Spleen (tissue), 11 donors: ENCODE measurements around the gene OR52I2. TPM values are rescaled to one million over a fixed set of nuclear protein-coding genes. Genes with fewer than 3 reads are reported as not detected.

ENCODE experiments used
- DNase-seq: peaks from one replicate; pipeline ENCODE4 v3.0.0-alpha.2; 2020
- H3K27ac ChIP-seq, 8 donors: fragments of 200-600 bp; sonication (generic) in 7 of 8; 1 replicate in 4 of 8; 2 replicates in 4 of 8; pipeline versions ENCODE4 v1.5.0 to v1.8.0; 2016 to 2021; ENCODE audit warnings: inconsistent platforms in 4 of 8, mild to moderate bottlenecking in 4 of 8, moderate library complexity in 1 of 8
- H3K27me3 ChIP-seq, 7 donors: fragments of 200-600 bp; sonication (generic) in 6 of 7; replicated peaks in 1 of 7; 1 replicate in 4 of 7; 2 replicates in 3 of 7; pipeline versions ENCODE4 v1.5.0 to v1.8.0; 2016 to 2021; ENCODE audit warnings: inconsistent platforms in 3 of 7, mild to moderate bottlenecking in 1 of 7
- H3K36me3 ChIP-seq, 6 donors: fragments of 200-600 bp; sonication (generic) in 5 of 6; 1 replicate in 4 of 6; 2 replicates in 2 of 6; pipeline versions ENCODE4 v1.5.0 to v1.8.0; 2016 to 2021; ENCODE audit warnings: inconsistent platforms in 2 of 6
- H3K4me1 ChIP-seq, 6 donors: fragments of 200-600 bp; sonication (generic) in 5 of 6; 1 replicate in 3 of 6; 2 replicates in 3 of 6; pipeline versions ENCODE4 v1.5.0 to v1.8.0; 2016 to 2021; ENCODE audit warnings: inconsistent platforms in 3 of 6
- H3K4me3 ChIP-seq, 8 donors: fragments of 200-600 bp; sonication (generic) in 7 of 8; 1 replicate in 4 of 8; 2 replicates in 4 of 8; pipeline versions ENCODE4 v1.5.0 to v1.8.0; 2016 to 2021; ENCODE audit warnings: inconsistent platforms in 4 of 8, mild to moderate bottlenecking in 4 of 8, moderate library complexity in 2 of 8
- H3K9me3 ChIP-seq, 8 donors: fragments of 200-600 bp; sonication (generic) in 7 of 8; 1 replicate in 4 of 8; 2 replicates in 4 of 8; pipeline versions ENCODE4 v1.5.0 to v1.8.0; 2016 to 2021; ENCODE audit warnings: inconsistent platforms in 4 of 8
- CTCF ChIP-seq, 11 experiments: fragments of 200-600 bp in 7 of 11; fragments of 450-650 bp in 4 of 11; sonication (generic) in 4 of 11; IDR thresholded peaks in 8 of 11; conservative IDR thresholded peaks in 3 of 11; 1 replicate in 7 of 11; 2 replicates in 4 of 11; pipeline versions ENCODE4 v1.4.0 to v1.8.0; 2016 to 2021; ENCODE audit warnings: antibody characterized with exemption in 11 of 11, inconsistent platforms in 4 of 11, mild to moderate bottlenecking in 1 of 11
- POLR2A ChIP-seq, 3 donors: fragments of 450-650 bp; IDR thresholded peaks; one replicate each; pipeline ENCODE4 v1.5.1; 2017; ENCODE audit warnings: antibody characterized with exemption in 3 of 3, mild to moderate bottlenecking in 1 of 3
- POLR2AphosphoS5 ChIP-seq, 3 donors: sonication (generic); formaldehyde crosslinking; IDR thresholded peaks; one replicate each; pipeline ENCODE4 v1.5.1; 2017; ENCODE audit warnings: antibody characterized with exemption in 3 of 3
- WGBS, 5 donors: extraction: QIAGEN DNeasy Blood & Tissue Kit in 3 of 5; methylation state at CpG; one replicate each; pipeline versions ENCODE4 v1.1.5 to v1.1.7; 2013 to 2018; 5-methylcytosine and 5-hydroxymethylcytosine counted together
- intact Hi-C: fragments of 100-400 bp; cut with DNase I; formaldehyde crosslinking; loops from one replicate; pipeline ENCODE4 v1.15.0; 2023; ENCODE audit warnings: low total_unique reads
- polyA plus RNA-seq, 3 donors: library from polyadenylated mRNA; stranded (reverse); fragments of 200-250 nt; gene quantifications; one replicate each; pipeline ENCODE4 v1.2.1, GENCODE V29; 2013
- total RNA-seq, 7 donors: library from RNA; depleted of rRNA in 3 of 7; stranded (reverse); fragments of >200 nt in 3 of 7; fragmentation: NEBNext Ultra II Directional in 4 of 7; extraction: Animal tissue kit (Norgen Biotek cat#: 25700) in 4 of 7; gene quantifications; one replicate each; pipeline versions ENCODE4 v1.1.0 to v1.2.1, GENCODE V29; 2016 to 2021
- donor health status: healthy with polysubstance abuse.
- donor health status: DM: no; HTN: no; CAD: no; lungs with moderate emphysema.
- donor health status: DM: no; HTN: no; CAD: no.
- donor health status: Bipolar disorder and iron deficiency.
- donor health status: healthy.
- donor health status: DM: no; HTN: no; CAD: no.
- donor health status: DM: yes; HTN: yes; CAD: no.

OR52I2 gene
- total and polyA plus RNA-seq, 10 donors: not detected

GRCh38 chr11:4636136-4636535 is 54.6 kb downstream of the OR52I2 start:
- intact Hi-C loops: no loop called here
- Histone ChIP-seq H3K4me3 (no peak overlapping the region), H3K36me3 (no peaks in the 10 kb centered on the region), H3K27ac (no peak overlapping the region), H3K27me3 (peaks cover 0 to 14% (median 0%) of the 10 kb centered on the region in 7 donors), H3K9me3 (no peaks in the 10 kb centered on the region), H3K4me1 (peaks cover 0 to 7% (median 1%) of the 10 kb centered on the region in 6 donors)
- DNase-seq: no peak
- 73 to 79% (median 76%) methylated on average over 2 of the region's 2 CpGs for WGBS, 5 donors
- no peak for TF ChIP-seq POLR2AphosphoS5 (IDR thresholded peaks at IDR 0.05)
- TF ChIP-seq CTCF (IDR thresholded peaks at IDR 0.05 in 8 of 11, conservative IDR thresholded peaks at IDR 0.05 in 3 of 11): no peak
- no peak for TF ChIP-seq POLR2A (IDR thresholded peaks at IDR 0.05)

GRCh38 chr11:4636962-4637661 is 55.6 kb downstream of the OR52I2 start, which contains the start of gene OR51D1:
Gene OR51D1 (plus strand): TSS chr11:4637477. CDS start chr11:4639791, 2,314 bp downstream.
- Histone ChIP-seq H3K27me3 (peaks cover 0 to 14% (median 0%) of the 10 kb centered on the region in 7 donors), H3K9me3 (no peaks in the 10 kb centered on the region), H3K4me3 (peak within 1 kb of the TSS in 1 of 8 donors; percentile 46), H3K4me1 (peaks cover 0 to 7% (median 1%) of the 10 kb centered on the region in 6 donors), H3K27ac (no peak within 1 kb of the TSS), H3K36me3 (no peaks in the 10 kb centered on the region)
- intact Hi-C loops: no loop called here
- WGBS, 5 donors: 32 to 41% (median 34%) methylated on average over 20 to 21 of the region's 21 CpGs
- TF ChIP-seq CTCF (IDR thresholded peaks at IDR 0.05 in 8 of 11, conservative IDR thresholded peaks at IDR 0.05 in 3 of 11) (peak; percentile 54 to 93 (median 83)), POLR2AphosphoS5 (IDR thresholded peaks at IDR 0.05) (no peak), POLR2A (IDR thresholded peaks at IDR 0.05) (no peak)
- peak; percentile 89 for DNase-seq

GRCh38 chr11:4637662-4638047 is 56.1 kb downstream of the OR52I2 start:
- 76 to 87% (median 79%) methylated on average over 3 of the region's 3 CpGs for WGBS, 5 donors
- H3K27ac ChIP-seq: no peak overlapping the region
- intact Hi-C loops: no loop called here
- H3K4me3 ChIP-seq: no peak overlapping the region
- H3K9me3 ChIP-seq: no peaks in the 10 kb centered on the region
- no peak for DNase-seq
- no peak for TF ChIP-seq POLR2AphosphoS5 (IDR thresholded peaks at IDR 0.05)
- no peak for TF ChIP-seq CTCF (IDR thresholded peaks at IDR 0.05 in 8 of 11, conservative IDR thresholded peaks at IDR 0.05 in 3 of 11)
- no peak for TF ChIP-seq POLR2A (IDR thresholded peaks at IDR 0.05)
- no peaks in the 10 kb centered on the region for H3K36me3 ChIP-seq
- peaks cover 0 to 19% (median 0%) of the 10 kb centered on the region in 7 donors for H3K27me3 ChIP-seq
- H3K4me1 ChIP-seq: peaks cover 0 to 7% (median 1%) of the 10 kb centered on the region in 6 donors

GRCh38 chr11:4639931-4640330 is 58.4 kb downstream of the OR52I2 start:
- DNase-seq: no peak
- Histone ChIP-seq H3K9me3 (no peaks in the 10 kb centered on the region), H3K4me1 (peaks cover 0 to 7% (median 1%) of the 10 kb centered on the region in 6 donors), H3K27me3 (peaks cover 0 to 31% (median 0%) of the 10 kb centered on the region in 7 donors), H3K36me3 (no peaks in the 10 kb centered on the region), H3K27ac (no peak overlapping the region), H3K4me3 (no peak overlapping the region)
- intact Hi-C loops: loop anchor here (10.0 kb wide), 1 partner anchor 375 kb away; no protein-coding TSS in a partner anchor
- no peak for TF ChIP-seq POLR2A (IDR thresholded peaks at IDR 0.05)
- no peak for TF ChIP-seq CTCF (IDR thresholded peaks at IDR 0.05 in 8 of 11, conservative IDR thresholded peaks at IDR 0.05 in 3 of 11)
- TF ChIP-seq POLR2AphosphoS5 (IDR thresholded peaks at IDR 0.05): no peak
- WGBS, 5 donors: 86 to 94% (median 88%) methylated on average over 6 of the region's 6 CpGs
